Measurements from ENCODE around the gene DCC. TPM values are rescaled to one million over a fixed set of nuclear protein-coding genes. Genes with fewer than 3 reads are reported as not detected.

The DCC gene
- total RNA-seq, 1 experiment from 2014 or later, result not detected

GRCh38 chr18:53281406-53281805 lies 941.4 kb downstream of the DCC start:
- POLR2A ChIA-PET (ENCODE audit: unreplicated experiment), result no interaction called here
- no peaks in the 10 kb centered on the region for H3K9me3 ChIP-seq (ENCODE audit: insufficient read depth, low read depth)
- no TSS peak for BruUV-seq (replicated peaks)
- no peaks in the 10 kb centered on the region; the same call in 1 of the 2 replicates for H4K20me1 ChIP-seq (ENCODE audit: insufficient read depth)
- no peaks in the 10 kb centered on the region for H3F3A ChIP-seq (ENCODE audit: insufficient read depth, low read depth)
- intact Hi-C loops (cut with micrococcal nuclease; ENCODE audit: unreplicated experiment), result no loop called here
- H3K4me3 ChIP-seq, result no peak overlapping the region
- no peaks in the 10 kb centered on the region for H3K79me2 ChIP-seq (ENCODE audit: low read depth)
- no peaks in the 10 kb centered on the region for H3K4me1 ChIP-seq (replicated peaks; ENCODE audit: insufficient read depth)
- H3K27ac ChIP-seq, result no peak overlapping the region
- no peaks in the 10 kb centered on the region for H3K36me3 ChIP-seq (ENCODE audit: low read depth)
- no peak for DNase-seq
- H3K4me2 ChIP-seq, result no peak overlapping the region
- no peak overlapping the region for H2AFZ ChIP-seq
- H3K9me2 ChIP-seq (ENCODE audit: insufficient read depth), result no peaks in the 10 kb centered on the region
- H3K27me3 ChIP-seq (ENCODE audit: insufficient read depth, low read depth), result no peaks in the 10 kb centered on the region
- CTCF ChIA-PET, result no interaction called here
- TF ChIP-seq CTCF (conservative IDR thresholded peaks at IDR 0.05) (no peak), EZH2 (IDR thresholded peaks at IDR 0.05; ENCODE audit: low read depth) (no peak)

- no peak overlapping the region for H3K4me3 ChIP-seq
- no TSS peak for BruUV-seq (replicated peaks)
- no peak for TF ChIP-seq EZH2 (IDR thresholded peaks at IDR 0.05; ENCODE audit: low read depth)
- no peak for TF ChIP-seq CTCF (conservative IDR thresholded peaks at IDR 0.05)
- no peaks in the 10 kb centered on the region for H3F3A ChIP-seq (ENCODE audit: insufficient read depth, low read depth)
- H4K20me1 ChIP-seq (ENCODE audit: insufficient read depth), result no peaks in the 10 kb centered on the region; the same call in 1 of the 2 replicates
- intact Hi-C loops (cut with micrococcal nuclease; ENCODE audit: unreplicated experiment), result no loop called here
- H2AFZ ChIP-seq, result no peak overlapping the region
- no peaks in the 10 kb centered on the region for H3K79me2 ChIP-seq (ENCODE audit: low read depth)
- H3K9me3 ChIP-seq (ENCODE audit: insufficient read depth, low read depth), result no peaks in the 10 kb centered on the region
- H3K27me3 ChIP-seq (ENCODE audit: insufficient read depth, low read depth), result no peaks in the 10 kb centered on the region
- H3K27ac ChIP-seq, result no peak overlapping the region
- no peak for DNase-seq
- H3K4me2 ChIP-seq, result no peak overlapping the region
- no peaks in the 10 kb centered on the region for H3K36me3 ChIP-seq (ENCODE audit: low read depth)
- ChIA-PET CTCF (no interaction called here), POLR2A (ENCODE audit: unreplicated experiment) (no interaction called here)
- no peaks in the 10 kb centered on the region for H3K9me2 ChIP-seq (ENCODE audit: insufficient read depth)
- H3K4me1 ChIP-seq (replicated peaks; ENCODE audit: insufficient read depth), result no peaks in the 10 kb centered on the region
Observed at GRCh38 chr18:53283708-53284107, 943.7 kb downstream of the DCC start.

- Histone ChIP-seq H3K79me2 (ENCODE audit: low read depth) (no peaks in the 10 kb centered on the region), H3K27me3 (ENCODE audit: insufficient read depth, low read depth) (no peaks in the 10 kb centered on the region), H3K4me1 (replicated peaks; ENCODE audit: insufficient read depth) (no peaks in the 10 kb centered on the region), H3K4me2 (no peak overlapping the region), H3K9me3 (ENCODE audit: insufficient read depth, low read depth) (no peaks in the 10 kb centered on the region), H3F3A (ENCODE audit: insufficient read depth, low read depth) (no peaks in the 10 kb centered on the region), H2AFZ (no peak overlapping the region), H3K9me2 (ENCODE audit: insufficient read depth) (no peaks in the 10 kb centered on the region), H3K4me3 (no peak overlapping the region), H3K36me3 (ENCODE audit: low read depth) (no peaks in the 10 kb centered on the region), H3K27ac (no peak overlapping the region), H4K20me1 (ENCODE audit: insufficient read depth) (no peaks in the 10 kb centered on the region)
- no TSS peak for BruUV-seq (replicated peaks)
- DNase-seq, result no peak
- intact Hi-C loops (cut with micrococcal nuclease; ENCODE audit: unreplicated experiment), result no loop called here
- ChIA-PET CTCF (no interaction called here), POLR2A (ENCODE audit: unreplicated experiment) (no interaction called here)
- TF ChIP-seq EZH2 (IDR thresholded peaks at IDR 0.05; ENCODE audit: low read depth), result no peak
- no peak for TF ChIP-seq CTCF (conservative IDR thresholded peaks at IDR 0.05)
Observed at GRCh38 chr18:53305461-53305860, 965.5 kb downstream of the DCC start.

Data from PC-9 (cell line).